Measurements from ENCODE around the gene EML6.

The EML6 gene

GRCh38 chr2:54791831-54792230, 68.4 kb downstream of the EML6 start:
- Histone ChIP-seq H3K4me3 (ENCODE audit: low read length) (no peak overlapping the region), H3K9ac (ENCODE audit: low read length) (no peak overlapping the region), H3K27ac (ENCODE audit: low read depth, low read length) (no peak overlapping the region)

GRCh38 chr2:54797307-54797706, 73.8 kb downstream of the EML6 start:
- Histone ChIP-seq H3K9ac (ENCODE audit: low read length) (no peak overlapping the region), H3K27ac (ENCODE audit: low read depth, low read length) (no peak overlapping the region), H3K27me3 (ENCODE audit: control insufficient read depth, insufficient read depth, low read length) (no peaks in the 10 kb centered on the region), H3K36me3 (ENCODE audit: control insufficient read depth, insufficient read depth, low read length) (no peaks in the 10 kb centered on the region), H3K4me1 (ENCODE audit: control insufficient read depth, insufficient read depth, low read length) (no peaks in the 10 kb centered on the region), H3K4me3 (ENCODE audit: low read length) (no peak overlapping the region)

More at GRCh38 chr2:54791831-54792230, 68.4 kb downstream of the EML6 start:
- Histone ChIP-seq H3K36me3 (ENCODE audit: control insufficient read depth, insufficient read depth, low read length) (no peaks in the 10 kb centered on the region), H3K4me1 (ENCODE audit: control insufficient read depth, insufficient read depth, low read length) (no peaks in the 10 kb centered on the region), H3K27me3 (ENCODE audit: control insufficient read depth, insufficient read depth, low read length) (no peaks in the 10 kb centered on the region)

GRCh38 chr2:54801352-54801751, 77.9 kb downstream of the EML6 start:
- Histone ChIP-seq H3K4me1 (ENCODE audit: control insufficient read depth, insufficient read depth, low read length) (no peaks in the 10 kb centered on the region), H3K27me3 (ENCODE audit: control insufficient read depth, insufficient read depth, low read length) (no peaks in the 10 kb centered on the region), H3K9ac (ENCODE audit: low read length) (no peak overlapping the region), H3K27ac (ENCODE audit: low read depth, low read length) (no peak overlapping the region), H3K36me3 (ENCODE audit: control insufficient read depth, insufficient read depth, low read length) (no peaks in the 10 kb centered on the region), H3K4me3 (ENCODE audit: low read length) (no peak overlapping the region)

- Histone ChIP-seq H3K4me1 (ENCODE audit: control insufficient read depth, insufficient read depth, low read length) (no peaks in the 10 kb centered on the region), H3K36me3 (ENCODE audit: control insufficient read depth, insufficient read depth, low read length) (no peaks in the 10 kb centered on the region), H3K27me3 (ENCODE audit: control insufficient read depth, insufficient read depth, low read length) (no peaks in the 10 kb centered on the region), H3K9ac (ENCODE audit: low read length) (no peak overlapping the region), H3K4me3 (ENCODE audit: low read length) (no peak overlapping the region), H3K27ac (ENCODE audit: low read depth, low read length) (no peak overlapping the region)
These were observed 80.6 kb downstream of the EML6 start for GRCh38 chr2:54803783-54804751.

GRCh38 chr2:54805255-54805654, 81.8 kb downstream of the EML6 start:
- no peaks in the 10 kb centered on the region for H3K4me1 ChIP-seq (ENCODE audit: control insufficient read depth, insufficient read depth, low read length)
- no peaks in the 10 kb centered on the region for H3K36me3 ChIP-seq (ENCODE audit: control insufficient read depth, insufficient read depth, low read length)
- H3K4me3 ChIP-seq (ENCODE audit: low read length), result no peak overlapping the region
- H3K9ac ChIP-seq (ENCODE audit: low read length), result no peak overlapping the region
- H3K27ac ChIP-seq (ENCODE audit: low read depth, low read length), result no peak overlapping the region
- no peaks in the 10 kb centered on the region for H3K27me3 ChIP-seq (ENCODE audit: control insufficient read depth, insufficient read depth, low read length)

- Histone ChIP-seq H3K9ac (ENCODE audit: low read length) (no peak overlapping the region), H3K4me3 (ENCODE audit: low read length) (no peak overlapping the region), H3K27me3 (ENCODE audit: control insufficient read depth, insufficient read depth, low read length) (no peaks in the 10 kb centered on the region), H3K27ac (ENCODE audit: low read depth, low read length) (no peak overlapping the region), H3K4me1 (ENCODE audit: control insufficient read depth, insufficient read depth, low read length) (no peaks in the 10 kb centered on the region), H3K36me3 (ENCODE audit: control insufficient read depth, insufficient read depth, low read length) (no peaks in the 10 kb centered on the region)
These were observed 83.5 kb downstream of the EML6 start for GRCh38 chr2:54806975-54807374.

- no peaks in the 10 kb centered on the region for H3K4me1 ChIP-seq (ENCODE audit: control insufficient read depth, insufficient read depth, low read length)
These were observed 85.2 kb downstream of the EML6 start for GRCh38 chr2:54808661-54809060.

DNA sequence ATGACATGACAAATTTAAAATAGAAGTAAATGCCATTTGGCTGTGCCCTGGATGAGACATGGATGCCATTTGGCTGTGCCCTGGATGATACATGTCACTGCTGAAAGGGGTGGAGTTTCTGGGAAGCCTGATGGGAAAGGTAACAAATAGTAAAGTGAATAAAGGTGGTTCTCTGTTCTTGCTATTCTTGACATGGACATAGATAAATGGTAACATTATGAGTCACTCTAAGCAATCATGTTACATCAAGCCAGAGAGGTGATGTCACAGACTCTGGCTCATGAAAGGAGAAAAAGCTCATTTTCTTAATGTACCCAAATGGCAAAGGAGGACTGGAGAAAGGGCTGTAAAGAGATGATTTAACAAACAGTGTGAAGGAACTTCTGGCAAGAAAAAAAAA, 86.4 kb downstream of the EML6 start:
- no peak overlapping the region for H3K27ac ChIP-seq (ENCODE audit: low read depth, low read length)
- no peak overlapping the region for H3K4me3 ChIP-seq (ENCODE audit: low read length)
- no peak overlapping the region for H3K9ac ChIP-seq (ENCODE audit: low read length)
- no peaks in the 10 kb centered on the region for H3K4me1 ChIP-seq (ENCODE audit: control insufficient read depth, insufficient read depth, low read length)
- H3K36me3 ChIP-seq (ENCODE audit: control insufficient read depth, insufficient read depth, low read length), result no peaks in the 10 kb centered on the region
- no peaks in the 10 kb centered on the region for H3K27me3 ChIP-seq (ENCODE audit: control insufficient read depth, insufficient read depth, low read length)

More at GRCh38 chr2:54808661-54809060, 85.2 kb downstream of the EML6 start:
- H3K4me3 ChIP-seq (ENCODE audit: low read length), result no peak overlapping the region
- no peaks in the 10 kb centered on the region for H3K27me3 ChIP-seq (ENCODE audit: control insufficient read depth, insufficient read depth, low read length)
- no peaks in the 10 kb centered on the region for H3K36me3 ChIP-seq (ENCODE audit: control insufficient read depth, insufficient read depth, low read length)
- H3K9ac ChIP-seq (ENCODE audit: low read length), result no peak overlapping the region
- H3K27ac ChIP-seq (ENCODE audit: low read depth, low read length), result no peak overlapping the region

DNA sequence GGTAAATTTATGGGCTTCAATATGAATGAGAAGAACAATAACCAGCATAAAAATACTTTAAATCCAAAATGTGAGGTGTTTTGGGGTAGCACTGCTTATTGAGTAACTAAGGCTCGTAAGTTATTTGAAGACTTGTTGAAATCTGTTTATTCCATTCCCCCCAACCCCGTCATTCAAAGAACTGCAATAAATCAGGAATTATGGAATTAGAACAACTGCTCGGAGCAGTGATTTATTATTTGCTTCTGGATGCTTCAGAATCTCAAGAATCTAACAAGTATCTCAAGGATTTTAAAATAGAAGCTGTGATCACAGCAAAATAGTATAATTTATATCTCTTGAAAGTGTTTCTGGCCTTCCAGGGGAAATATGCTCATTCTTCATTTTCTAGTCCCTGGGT, 86.8 kb downstream of the EML6 start:
- H3K27me3 ChIP-seq (ENCODE audit: control insufficient read depth, insufficient read depth, low read length), result no peaks in the 10 kb centered on the region
- no peak overlapping the region for H3K4me3 ChIP-seq (ENCODE audit: low read length)
- H3K36me3 ChIP-seq (ENCODE audit: control insufficient read depth, insufficient read depth, low read length), result no peaks in the 10 kb centered on the region
- H3K27ac ChIP-seq (ENCODE audit: low read depth, low read length), result no peak overlapping the region
- no peaks in the 10 kb centered on the region for H3K4me1 ChIP-seq (ENCODE audit: control insufficient read depth, insufficient read depth, low read length)
- H3K9ac ChIP-seq (ENCODE audit: low read length), result no peak overlapping the region

DNA sequence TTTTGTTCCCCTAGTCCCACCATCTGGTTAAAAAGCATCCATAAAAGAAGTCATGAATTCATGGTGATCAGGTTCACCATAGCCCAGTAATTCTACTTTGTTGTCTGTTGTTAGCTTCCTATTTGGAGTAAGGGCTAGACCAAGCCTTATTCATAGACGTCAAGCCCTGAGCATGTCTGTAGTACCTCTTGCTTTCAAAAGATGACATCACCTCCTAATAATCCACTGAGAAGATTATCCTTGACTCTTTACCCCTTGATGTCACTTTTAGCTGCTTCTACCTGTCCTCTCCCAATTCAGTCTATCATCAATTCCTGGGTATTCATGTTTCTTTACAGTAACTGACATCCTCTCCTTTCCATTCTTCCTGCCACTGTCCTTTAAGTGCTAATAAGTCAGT, 90.1 kb downstream of the EML6 start:
- no peaks in the 10 kb centered on the region for H3K36me3 ChIP-seq (ENCODE audit: control insufficient read depth, insufficient read depth, low read length)
- H3K27me3 ChIP-seq (ENCODE audit: control insufficient read depth, insufficient read depth, low read length), result no peaks in the 10 kb centered on the region
- H3K4me1 ChIP-seq (ENCODE audit: control insufficient read depth, insufficient read depth, low read length), result no peaks in the 10 kb centered on the region
- no peak overlapping the region for H3K4me3 ChIP-seq (ENCODE audit: low read length)
- H3K27ac ChIP-seq (ENCODE audit: low read depth, low read length), result no peak overlapping the region
- no peak overlapping the region for H3K9ac ChIP-seq (ENCODE audit: low read length)

DNA sequence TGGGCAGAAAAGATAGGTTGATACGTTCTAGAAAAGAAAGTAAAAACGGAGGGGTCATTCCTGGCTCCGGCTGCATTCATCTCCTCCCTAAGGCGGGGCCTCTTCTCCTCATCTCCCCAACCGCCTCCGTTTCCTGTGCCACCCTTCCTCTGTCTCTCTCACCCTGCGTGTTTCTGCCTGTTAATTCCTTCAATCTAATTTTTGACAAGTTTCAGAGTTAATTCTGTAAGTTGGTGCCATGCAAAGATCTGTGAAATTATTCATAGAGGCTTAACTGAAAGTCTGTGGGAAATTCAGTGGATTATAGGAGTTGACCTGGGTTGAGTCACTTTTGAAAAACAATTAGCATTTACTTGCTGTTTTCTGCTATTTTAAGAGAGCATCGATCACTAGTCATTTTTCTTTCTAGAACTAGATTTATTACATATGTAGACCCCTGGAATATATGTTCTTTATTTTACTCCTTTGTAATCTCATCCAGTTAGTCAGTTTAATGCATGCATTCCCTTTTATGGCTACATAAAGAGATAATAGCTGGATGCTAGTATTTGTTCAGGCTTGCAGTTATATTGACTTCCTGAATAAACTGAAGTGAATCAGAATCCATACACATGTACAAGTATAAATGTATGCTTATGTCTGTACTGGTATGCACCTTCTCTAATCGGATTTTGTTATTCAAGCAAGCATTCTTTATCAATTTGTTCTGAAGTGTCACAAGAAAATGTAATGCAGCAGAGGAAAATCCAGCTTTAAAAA, 91.1 kb downstream of the EML6 start:
- H3K4me3 ChIP-seq (ENCODE audit: low read length), result no peak overlapping the region
- H3K36me3 ChIP-seq (ENCODE audit: control insufficient read depth, insufficient read depth, low read length), result no peaks in the 10 kb centered on the region
- no peak overlapping the region for H3K27ac ChIP-seq (ENCODE audit: low read depth, low read length)
- H3K9ac ChIP-seq (ENCODE audit: low read length), result no peak overlapping the region
- H3K27me3 ChIP-seq (ENCODE audit: control insufficient read depth, insufficient read depth, low read length), result no peaks in the 10 kb centered on the region
- H3K4me1 ChIP-seq (ENCODE audit: control insufficient read depth, insufficient read depth, low read length), result no peaks in the 10 kb centered on the region

DNA sequence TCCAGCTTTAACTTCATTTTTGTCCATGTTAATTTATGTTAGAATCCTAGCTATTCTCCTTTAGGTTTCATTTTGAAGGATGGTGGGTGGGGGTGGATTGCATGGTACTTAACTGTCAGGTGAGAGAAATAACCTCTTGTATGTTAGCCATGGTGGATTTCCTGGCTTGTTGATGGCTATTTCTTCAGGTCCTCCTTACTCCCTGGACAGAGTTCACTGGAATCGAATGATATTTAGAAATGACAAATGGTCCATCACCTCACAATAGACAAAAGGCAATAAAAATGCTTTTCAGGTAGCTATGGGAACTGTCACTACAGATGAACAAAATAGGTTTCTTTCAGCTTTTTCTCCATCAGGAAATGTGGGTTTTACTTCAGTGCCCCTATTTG, 91.7 kb downstream of the EML6 start:
- Histone ChIP-seq H3K9ac (ENCODE audit: low read length) (no peak overlapping the region), H3K27me3 (ENCODE audit: control insufficient read depth, insufficient read depth, low read length) (no peaks in the 10 kb centered on the region), H3K36me3 (ENCODE audit: control insufficient read depth, insufficient read depth, low read length) (no peaks in the 10 kb centered on the region), H3K4me3 (ENCODE audit: low read length) (no peak overlapping the region), H3K27ac (ENCODE audit: low read depth, low read length) (no peak overlapping the region), H3K4me1 (ENCODE audit: control insufficient read depth, insufficient read depth, low read length) (no peaks in the 10 kb centered on the region)
